ENCODE measurements around the gene IQSEC3. TPM values are rescaled to one million over a fixed set of nuclear protein-coding genes. Genes with fewer than 3 reads are reported as not detected.
"Not testable (repeated sequence)": the region's sequence is repeated elsewhere in the genome, so short reads cannot be mapped to it uniquely, and the experiment has no call there.

Gene IQSEC3
- polyA plus RNA-seq, 4 donors = under 0.01 to 1.5 (median 1.4) TPM; not detected in 1

DNA sequence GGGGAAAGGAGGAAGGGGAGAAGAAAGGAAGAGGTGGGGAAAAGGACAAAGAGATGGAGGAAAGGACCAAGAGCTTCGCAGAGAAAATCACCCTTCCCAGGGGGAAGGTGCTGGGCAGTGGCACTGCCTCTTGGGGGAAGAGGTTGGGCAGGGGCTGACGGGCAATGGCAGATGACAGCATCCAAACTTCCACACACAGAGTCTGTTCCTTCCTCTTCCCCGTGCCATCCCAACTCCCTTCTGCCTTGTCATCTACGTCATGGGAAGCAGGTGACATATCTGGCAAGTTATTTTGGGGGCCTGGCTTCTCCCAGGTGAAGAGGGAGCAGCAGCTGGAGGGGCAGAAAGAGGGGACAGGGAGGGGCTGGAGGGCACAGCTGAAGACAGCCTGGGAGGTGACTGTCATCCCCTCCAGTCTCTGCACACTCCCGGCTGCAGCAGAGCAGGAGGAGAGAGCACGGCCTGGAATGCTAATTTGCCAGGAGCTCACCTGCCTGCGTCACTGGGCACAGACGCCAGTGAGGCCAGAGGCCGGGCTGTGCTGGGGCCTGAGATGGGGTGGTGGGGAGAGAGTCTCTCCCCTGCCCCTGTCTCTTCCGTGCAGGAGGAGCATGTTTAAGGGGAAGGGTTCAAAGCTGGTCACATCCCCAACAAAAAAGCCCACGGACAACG, 43.9 kb upstream of the IQSEC3 start:
- Histone ChIP-seq H3K4me1 (ENCODE audit: control insufficient read depth in 3 of 3, insufficient read depth in 2 of 3, low read depth in 1 of 3, low read length in 2 of 3) (no peaks in the 10 kb centered on the region), H3K4me3 (ENCODE audit: low read depth in 1 of 3, low read length in 3 of 3) (no peak overlapping the region), H3K27ac (ENCODE audit: low read depth in 1 of 3, low read length in 2 of 3) (no peak overlapping the region), H3K9me3 (ENCODE audit: control insufficient read depth in 2 of 2, insufficient read depth in 1 of 2, low read depth in 1 of 2, low read length in 1 of 2) (no peaks in the 10 kb centered on the region), H3K27me3 (ENCODE audit: control insufficient read depth in 3 of 3, insufficient read depth in 3 of 3, low read length in 3 of 3) (no peaks in the 10 kb centered on the region), H3K36me3 (ENCODE audit: control insufficient read depth in 3 of 3, insufficient read depth in 2 of 3, low read depth in 1 of 3, low read length in 3 of 3) (peaks cover 0 to 27% (median 9%) of the 10 kb centered on the region in 3 donors)
- FAIRE-seq (no peak), DNase-seq (no peak)
- WGBS, 3 donors = 83 to 88% (median 87%) methylated on average over 12 of the region's 12 CpGs

DNA sequence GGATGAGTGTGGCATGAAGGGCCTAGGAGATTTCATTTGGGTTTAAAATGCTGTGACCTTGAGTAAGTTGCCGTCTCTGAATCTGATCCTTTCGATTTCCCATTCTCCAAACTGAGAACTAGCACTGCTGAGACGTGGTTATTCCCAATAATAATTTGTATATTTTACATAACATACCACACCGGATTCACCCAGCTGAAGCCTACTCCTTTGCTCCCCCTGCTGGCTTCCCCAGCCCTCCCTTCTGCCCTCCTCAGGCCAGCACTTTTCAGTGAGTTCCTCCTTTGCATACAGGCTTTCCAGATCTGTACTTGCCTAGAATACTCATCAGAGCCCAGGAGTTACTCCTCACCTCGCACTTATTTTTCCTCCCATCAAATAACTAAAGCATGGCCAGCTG, 38.7 kb upstream of the IQSEC3 start:
- H3K27me3 ChIP-seq (ENCODE audit: control insufficient read depth in 3 of 3, insufficient read depth in 3 of 3, low read length in 3 of 3); H3K4me1 ChIP-seq (ENCODE audit: control insufficient read depth in 3 of 3, insufficient read depth in 2 of 3, low read depth in 1 of 3, low read length in 2 of 3); H3K36me3 ChIP-seq (ENCODE audit: control insufficient read depth in 3 of 3, insufficient read depth in 2 of 3, low read depth in 1 of 3, low read length in 3 of 3); H3K9me3 ChIP-seq (ENCODE audit: control insufficient read depth in 2 of 2, insufficient read depth in 1 of 2, low read depth in 1 of 2, low read length in 1 of 2); DNase-seq; H3K27ac ChIP-seq (ENCODE audit: low read depth in 1 of 3, low read length in 2 of 3); H3K4me3 ChIP-seq (ENCODE audit: low read depth in 1 of 3, low read length in 3 of 3); FAIRE-seq: not testable (repeated sequence)
- WGBS, 3 donors = no CpG with 5 or more reads among the region's 5 CpGs

DNA sequence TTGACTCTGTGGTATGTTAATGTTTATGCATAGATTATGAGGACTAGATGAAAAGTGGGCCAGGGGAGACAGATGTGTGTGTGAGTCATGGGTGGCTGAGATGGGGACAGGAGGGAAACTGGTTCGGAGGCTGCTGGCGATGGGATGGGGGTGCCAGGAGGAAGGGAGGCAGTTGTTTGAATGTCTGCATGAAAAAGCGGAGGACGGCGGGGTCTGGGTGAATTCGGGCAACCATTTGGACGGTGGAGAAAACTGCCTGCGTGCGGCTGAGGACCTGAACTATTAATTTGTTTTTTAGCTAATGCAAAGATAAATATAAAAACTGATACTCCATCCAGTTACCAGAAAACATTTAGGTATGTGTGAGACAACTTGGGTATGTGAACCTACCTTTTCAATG, 27.8 kb upstream of the IQSEC3 start:
- H3K27me3 ChIP-seq (ENCODE audit: control insufficient read depth in 3 of 3, insufficient read depth in 3 of 3, low read length in 3 of 3); H3K27ac ChIP-seq (ENCODE audit: low read depth in 1 of 3, low read length in 2 of 3); H3K36me3 ChIP-seq (ENCODE audit: control insufficient read depth in 3 of 3, insufficient read depth in 2 of 3, low read depth in 1 of 3, low read length in 3 of 3); H3K4me1 ChIP-seq (ENCODE audit: control insufficient read depth in 3 of 3, insufficient read depth in 2 of 3, low read depth in 1 of 3, low read length in 2 of 3); DNase-seq; H3K4me3 ChIP-seq (ENCODE audit: low read depth in 1 of 3, low read length in 3 of 3); H3K9me3 ChIP-seq (ENCODE audit: control insufficient read depth in 2 of 2, insufficient read depth in 1 of 2, low read depth in 1 of 2, low read length in 1 of 2); FAIRE-seq: not testable (repeated sequence)
- WGBS, 3 donors = 73 to 80% (median 76%) methylated on average over 8 to 9 of the region's 9 CpGs

DNA sequence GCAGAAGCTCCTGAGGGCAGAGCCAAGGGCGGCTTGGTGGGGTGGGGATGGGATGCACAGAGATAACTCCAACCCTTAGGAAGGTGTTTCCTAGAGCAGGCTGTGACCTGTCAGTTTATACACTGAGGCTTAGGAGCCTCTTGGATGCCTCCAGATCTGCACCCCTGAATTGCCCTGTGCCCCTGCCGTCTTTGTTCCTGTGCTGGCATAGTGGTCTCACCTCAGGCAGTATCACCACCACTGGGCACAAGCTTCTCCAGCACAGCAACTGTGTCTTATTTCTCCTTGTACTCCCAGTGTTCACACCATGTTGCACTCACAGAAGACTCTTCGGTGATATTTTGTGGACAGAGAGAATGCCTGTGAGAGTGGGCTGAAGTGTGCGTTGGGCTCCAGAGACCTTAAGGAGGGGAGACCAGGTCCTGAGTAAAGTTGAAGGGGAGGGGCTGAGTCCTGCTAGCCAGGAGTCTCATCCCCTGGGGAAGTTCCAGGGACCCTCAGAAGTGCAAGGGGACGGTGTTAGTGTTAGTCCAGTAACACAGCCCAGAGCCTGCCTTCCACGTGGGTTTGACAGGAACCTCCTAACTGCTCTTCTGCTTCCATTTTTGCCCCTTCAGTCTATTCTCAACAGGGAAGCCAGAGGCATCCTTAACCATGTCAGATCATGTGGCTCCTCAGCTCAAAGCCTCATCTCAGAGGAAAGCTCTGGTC, 26.9 kb upstream of the IQSEC3 start:
- DNase-seq; FAIRE-seq; H3K4me3 ChIP-seq (ENCODE audit: low read depth in 1 of 3, low read length in 3 of 3); H3K36me3 ChIP-seq (ENCODE audit: control insufficient read depth in 3 of 3, insufficient read depth in 2 of 3, low read depth in 1 of 3, low read length in 3 of 3); H3K4me1 ChIP-seq (ENCODE audit: control insufficient read depth in 3 of 3, insufficient read depth in 2 of 3, low read depth in 1 of 3, low read length in 2 of 3); H3K27me3 ChIP-seq (ENCODE audit: control insufficient read depth in 3 of 3, insufficient read depth in 3 of 3, low read length in 3 of 3); H3K27ac ChIP-seq (ENCODE audit: low read depth in 1 of 3, low read length in 2 of 3); H3K9me3 ChIP-seq (ENCODE audit: control insufficient read depth in 2 of 2, insufficient read depth in 1 of 2, low read depth in 1 of 2, low read length in 1 of 2): not testable (repeated sequence)
- WGBS, 3 donors = 74 to 82% (median 77%) methylated on average over 5 to 6 of the region's 6 CpGs

DNA sequence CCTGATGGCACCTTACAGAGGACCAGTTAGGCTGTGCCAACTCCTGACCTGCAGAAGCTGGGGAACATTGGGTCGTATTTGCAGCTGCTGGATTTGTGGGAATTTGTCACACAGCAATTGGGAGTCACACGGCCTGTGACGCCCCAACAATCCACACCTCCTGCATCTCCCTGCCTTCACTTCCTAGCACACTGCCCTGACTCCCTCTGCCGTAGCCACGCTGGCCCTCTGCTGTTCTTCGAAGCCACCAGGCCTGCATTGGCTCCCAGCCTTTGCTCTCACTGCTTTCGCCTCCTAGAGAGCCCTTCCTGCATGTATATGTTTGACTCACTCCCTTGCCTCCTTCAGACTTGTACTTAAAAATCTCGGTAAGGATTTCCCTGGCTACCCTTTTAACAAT, 22.2 kb upstream of the IQSEC3 start:
- H3K9me3 ChIP-seq (ENCODE audit: control insufficient read depth in 2 of 2, insufficient read depth in 1 of 2, low read depth in 1 of 2, low read length in 1 of 2); DNase-seq; H3K27ac ChIP-seq (ENCODE audit: low read depth in 1 of 3, low read length in 2 of 3); H3K36me3 ChIP-seq (ENCODE audit: control insufficient read depth in 3 of 3, insufficient read depth in 2 of 3, low read depth in 1 of 3, low read length in 3 of 3); FAIRE-seq; H3K4me3 ChIP-seq (ENCODE audit: low read depth in 1 of 3, low read length in 3 of 3); H3K4me1 ChIP-seq (ENCODE audit: control insufficient read depth in 3 of 3, insufficient read depth in 2 of 3, low read depth in 1 of 3, low read length in 2 of 3); H3K27me3 ChIP-seq (ENCODE audit: control insufficient read depth in 3 of 3, insufficient read depth in 3 of 3, low read length in 3 of 3): not testable (repeated sequence)
- 68 to 78% (median 72%) methylated on average over 7 of the region's 8 CpGs for WGBS, 3 donors

DNA sequence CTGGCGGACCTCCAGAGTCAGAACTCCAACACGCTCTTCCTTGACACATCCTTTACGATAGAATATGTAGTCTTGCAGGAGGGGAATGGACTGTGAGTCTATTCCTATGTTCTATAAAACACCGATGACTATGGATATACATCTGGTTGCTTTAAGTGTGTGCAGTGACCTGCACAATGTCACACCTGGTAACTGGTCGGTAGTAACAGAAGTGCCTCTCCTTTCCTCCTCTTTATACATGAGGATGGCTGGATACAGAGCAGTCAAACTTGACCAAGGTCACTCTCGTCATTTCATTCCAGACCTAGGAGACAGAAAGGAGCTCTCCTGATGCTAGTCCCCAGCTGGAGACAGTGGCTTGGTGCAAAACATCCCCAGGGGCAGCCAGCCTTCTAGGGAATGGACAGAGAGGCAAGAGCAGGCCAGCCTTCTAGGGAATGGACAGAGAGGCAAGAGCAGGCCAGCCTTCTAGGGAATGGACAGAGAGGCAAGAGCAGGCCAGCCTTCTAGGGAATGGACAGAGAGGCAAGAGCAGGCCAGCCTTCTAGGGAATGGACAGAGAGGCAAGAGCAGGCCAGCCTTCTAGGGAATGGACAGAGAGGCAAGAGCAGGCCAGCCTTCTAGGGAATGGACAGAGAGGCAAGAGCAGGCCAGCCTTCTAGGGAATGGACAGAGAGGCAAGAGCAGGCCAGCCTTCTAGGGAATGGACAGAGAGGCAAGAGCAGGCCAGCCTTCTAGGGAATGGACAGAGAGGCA, 21.2 kb upstream of the IQSEC3 start:
- not testable (repeated sequence) for H3K36me3 ChIP-seq (ENCODE audit: control insufficient read depth in 3 of 3, insufficient read depth in 2 of 3, low read depth in 1 of 3, low read length in 3 of 3); FAIRE-seq; H3K4me3 ChIP-seq (ENCODE audit: low read depth in 1 of 3, low read length in 3 of 3); DNase-seq; H3K9me3 ChIP-seq (ENCODE audit: control insufficient read depth in 2 of 2, insufficient read depth in 1 of 2, low read depth in 1 of 2, low read length in 1 of 2); H3K27ac ChIP-seq (ENCODE audit: low read depth in 1 of 3, low read length in 2 of 3); H3K27me3 ChIP-seq (ENCODE audit: control insufficient read depth in 3 of 3, insufficient read depth in 3 of 3, low read length in 3 of 3); H3K4me1 ChIP-seq (ENCODE audit: control insufficient read depth in 3 of 3, insufficient read depth in 2 of 3, low read depth in 1 of 3, low read length in 2 of 3)
- 74 to 86% (median 79%) methylated on average over 4 to 6 of the region's 6 CpGs for WGBS, 3 donors

DNA sequence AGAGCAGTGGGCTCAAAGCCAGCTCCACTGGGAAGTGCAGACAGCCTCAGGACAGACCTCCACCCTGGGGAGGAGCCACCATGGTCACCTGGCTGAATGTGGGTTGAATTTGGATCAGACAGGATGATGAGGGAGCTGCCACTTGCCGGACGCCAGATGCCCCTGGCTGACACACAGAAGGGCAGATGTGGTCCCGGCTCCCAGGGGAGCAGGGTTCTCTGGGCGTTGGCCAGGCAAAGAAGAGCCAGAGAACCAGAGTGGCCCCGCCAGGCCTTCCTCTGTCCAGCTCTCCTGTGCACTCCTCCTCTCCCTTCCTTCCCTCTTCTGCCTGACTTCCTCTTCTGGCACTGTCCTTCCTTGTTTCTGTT, 20.6 kb upstream of the IQSEC3 start:
- not testable (repeated sequence) for H3K27me3 ChIP-seq (ENCODE audit: control insufficient read depth in 3 of 3, insufficient read depth in 3 of 3, low read length in 3 of 3); H3K4me1 ChIP-seq (ENCODE audit: control insufficient read depth in 3 of 3, insufficient read depth in 2 of 3, low read depth in 1 of 3, low read length in 2 of 3); FAIRE-seq; H3K27ac ChIP-seq (ENCODE audit: low read depth in 1 of 3, low read length in 2 of 3); DNase-seq; H3K36me3 ChIP-seq (ENCODE audit: control insufficient read depth in 3 of 3, insufficient read depth in 2 of 3, low read depth in 1 of 3, low read length in 3 of 3); H3K9me3 ChIP-seq (ENCODE audit: control insufficient read depth in 2 of 2, insufficient read depth in 1 of 2, low read depth in 1 of 2, low read length in 1 of 2); H3K4me3 ChIP-seq (ENCODE audit: low read depth in 1 of 3, low read length in 3 of 3)
- WGBS, 3 donors = 56 to 76% (median 71%) methylated on average over 4 to 5 of the region's 5 CpGs

DNA sequence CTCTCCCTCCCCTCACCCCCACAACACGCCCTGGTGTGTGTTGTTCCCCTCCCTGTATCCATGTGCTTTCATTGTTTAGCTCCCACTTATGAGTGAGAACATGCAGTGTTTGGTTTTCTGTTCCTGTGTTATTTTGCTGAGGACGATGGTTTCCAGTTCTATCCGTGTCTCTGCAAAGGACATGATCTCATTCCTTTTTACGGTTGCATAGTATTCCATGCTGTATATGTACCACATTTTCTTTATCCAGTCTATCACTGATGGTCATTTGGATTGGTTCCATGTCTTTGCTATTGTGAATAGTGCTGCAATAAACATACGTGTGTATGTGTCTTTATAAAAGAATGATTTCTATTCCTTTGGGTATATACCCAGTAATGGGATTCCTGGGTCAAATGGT, 20.0 kb upstream of the IQSEC3 start:
- WGBS, 3 donors = 60 to 70% (median 64%) methylated on average over 5 of the region's 5 CpGs
- H3K27me3 ChIP-seq (ENCODE audit: control insufficient read depth in 3 of 3, insufficient read depth in 3 of 3, low read length in 3 of 3); FAIRE-seq; H3K36me3 ChIP-seq (ENCODE audit: control insufficient read depth in 3 of 3, insufficient read depth in 2 of 3, low read depth in 1 of 3, low read length in 3 of 3); H3K4me1 ChIP-seq (ENCODE audit: control insufficient read depth in 3 of 3, insufficient read depth in 2 of 3, low read depth in 1 of 3, low read length in 2 of 3); DNase-seq; H3K9me3 ChIP-seq (ENCODE audit: control insufficient read depth in 2 of 2, insufficient read depth in 1 of 2, low read depth in 1 of 2, low read length in 1 of 2); H3K27ac ChIP-seq (ENCODE audit: low read depth in 1 of 3, low read length in 2 of 3); H3K4me3 ChIP-seq (ENCODE audit: low read depth in 1 of 3, low read length in 3 of 3): not testable (repeated sequence)
